ENCODE results near the gene ZBTB44. TPM values are rescaled to one million over a fixed set of nuclear protein-coding genes. Genes with fewer than 3 reads are reported as not detected.

ZBTB44 gene
- total RNA-seq, 4 donors from 2014 or later = 48.8 to 72.3 (median 60.1) TPM

DNA sequence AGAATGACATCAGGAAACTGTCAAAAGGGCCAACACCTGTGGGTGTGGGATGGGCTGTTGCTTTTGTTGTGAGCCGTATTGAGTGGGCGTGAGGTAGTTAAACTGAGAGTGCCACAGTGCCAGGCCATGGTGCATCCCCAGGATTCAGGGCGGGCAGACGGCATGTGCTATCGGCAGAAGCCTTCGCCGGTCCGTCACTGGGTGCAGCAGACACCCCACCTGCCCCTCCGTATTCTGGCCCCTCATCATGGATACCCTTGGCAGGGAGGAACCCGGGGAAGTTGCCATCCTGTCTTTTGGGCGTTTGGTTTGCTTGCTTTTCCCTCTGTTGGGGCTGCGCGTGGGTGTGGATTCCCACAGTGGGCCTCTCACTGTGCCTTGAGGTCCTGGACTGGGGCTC, 127.6 kb downstream of the ZBTB44 start:
- H3K27ac ChIP-seq = no peak overlapping the region
- H3K27me3 ChIP-seq = no peaks in the 10 kb centered on the region
- H3K4me3 ChIP-seq = no peak overlapping the region
- TF ChIP-seq CTCF (IDR thresholded peaks at IDR 0.05) (no peak), EP300 (IDR thresholded peaks at IDR 0.05) (no peak), POLR2A (IDR thresholded peaks at IDR 0.05) (no peak), POLR2AphosphoS5 (IDR thresholded peaks at IDR 0.05) (no peak)
- WGBS, 2 donors (ENCODE audit: low coverage in 1 of 2) = 96 to 97% methylated on average over 9 to 10 of the region's 13 CpGs
- no peaks in the 10 kb centered on the region for H3K9me3 ChIP-seq
- no peak for ATAC-seq
- no peaks in the 10 kb centered on the region for H3K4me1 ChIP-seq
- H3K36me3 ChIP-seq = no peaks in the 10 kb centered on the region

GRCh38 chr11:130183878-130184610, 130.7 kb downstream of the ZBTB44 start:
- no peaks in the 10 kb centered on the region for H3K27me3 ChIP-seq
- peaks cover 0 to under 1% (median 0%) of the 10 kb centered on the region in 3 donors for H3K4me1 ChIP-seq
- no peaks in the 10 kb centered on the region for H3K36me3 ChIP-seq
- TF ChIP-seq CTCF (IDR thresholded peaks at IDR 0.05) (no peak), POLR2A (IDR thresholded peaks at IDR 0.05) (no peak), POLR2AphosphoS5 (IDR thresholded peaks at IDR 0.05) (no peak), EP300 (IDR thresholded peaks at IDR 0.05) (no peak)
- no peak for ATAC-seq
- H3K9me3 ChIP-seq = no peaks in the 10 kb centered on the region
- no peak overlapping the region for H3K27ac ChIP-seq
- no peak overlapping the region for H3K4me3 ChIP-seq
- WGBS, 2 donors (ENCODE audit: low coverage in 1 of 2) = 70 to 74% methylated on average over 11 of the region's 11 CpGs

DNA sequence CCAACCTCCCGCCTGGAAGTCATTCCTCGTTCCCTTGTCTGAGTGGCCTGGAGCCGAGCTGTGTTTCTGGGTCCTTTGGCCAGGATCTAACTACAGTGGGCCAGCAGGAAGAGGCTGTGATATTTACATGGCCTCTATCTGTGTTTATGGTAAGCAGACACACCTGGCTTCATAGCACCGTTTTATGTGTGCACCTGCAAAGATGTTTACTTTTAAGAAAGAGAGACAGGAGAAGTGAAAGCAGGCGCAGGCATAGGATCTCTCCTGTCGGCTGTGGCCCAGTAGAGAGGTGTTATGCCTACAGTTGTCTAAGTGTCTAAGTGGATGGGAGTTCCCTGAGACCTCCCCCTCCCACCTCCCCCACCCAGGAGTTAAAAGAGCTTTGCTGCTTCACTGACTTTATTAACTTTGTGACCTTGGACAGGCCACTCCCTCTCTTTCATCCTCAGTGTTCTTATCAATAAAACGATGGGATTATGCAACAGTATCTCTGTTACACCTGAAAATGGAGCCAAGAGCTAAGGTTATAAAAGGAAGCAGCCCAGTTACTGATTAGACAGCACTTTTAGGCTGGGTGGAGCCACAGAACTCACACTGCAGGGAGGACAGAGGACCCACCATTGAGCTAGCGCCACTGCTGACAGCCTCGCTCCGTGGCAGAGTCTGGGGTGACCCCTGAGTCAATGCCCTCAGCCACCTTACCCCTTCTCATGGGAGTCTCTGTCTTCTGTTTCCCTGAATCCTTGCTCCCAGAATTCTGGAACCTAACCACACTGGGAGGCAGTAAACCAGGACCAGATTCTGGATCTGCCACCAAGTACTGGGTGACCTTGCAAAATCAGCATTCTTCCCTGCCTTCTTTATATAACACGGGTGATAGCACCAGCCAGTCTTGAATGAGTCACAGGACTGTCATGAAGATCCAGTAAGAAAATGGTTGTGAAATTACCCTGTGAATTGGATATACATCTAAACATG, 133.1 kb downstream of the ZBTB44 start:
- H3K9me3 ChIP-seq = no peaks in the 10 kb centered on the region
- no peak for ATAC-seq
- no peak overlapping the region for H3K4me3 ChIP-seq
- WGBS, 2 donors (ENCODE audit: low coverage in 1 of 2) = 56 to 75% methylated on average over 7 to 8 of the region's 11 CpGs
- H3K4me1 ChIP-seq = peaks cover 0 to 5% (median 3%) of the 10 kb centered on the region in 3 donors
- TF ChIP-seq POLR2AphosphoS5 (IDR thresholded peaks at IDR 0.05) (no peak), EP300 (IDR thresholded peaks at IDR 0.05) (no peak), POLR2A (IDR thresholded peaks at IDR 0.05) (no peak), CTCF (IDR thresholded peaks at IDR 0.05) (no peak)
- no peak overlapping the region for H3K27ac ChIP-seq
- no peaks in the 10 kb centered on the region for H3K36me3 ChIP-seq
- no peaks in the 10 kb centered on the region for H3K27me3 ChIP-seq

- Histone ChIP-seq H3K27me3 (no peaks in the 10 kb centered on the region), H3K36me3 (no peaks in the 10 kb centered on the region), H3K27ac (no peak overlapping the region), H3K4me3 (no peak overlapping the region), H3K4me1 (peaks cover 0 to 5% (median 3%) of the 10 kb centered on the region in 3 donors), H3K9me3 (no peaks in the 10 kb centered on the region)
- WGBS, 2 donors (ENCODE audit: low coverage in 1 of 2) = 73% methylated on average over 4 of the region's 8 CpGs; no CpG with 5 or more reads in 1 of the 2 donors
- no peak for TF ChIP-seq EP300 (IDR thresholded peaks at IDR 0.05)
- TF ChIP-seq POLR2AphosphoS5 (IDR thresholded peaks at IDR 0.05) = no peak
- TF ChIP-seq CTCF (IDR thresholded peaks at IDR 0.05) = no peak
- TF ChIP-seq POLR2A (IDR thresholded peaks at IDR 0.05) = no peak
- ATAC-seq = no peak
Observed at GRCh38 chr11:130180896-130181294, 133.8 kb downstream of the ZBTB44 start.
